GM12875 (cell line): Measurements from ENCODE around the gene BLCAP.
"Not testable (repeated sequence)": the region's sequence is repeated elsewhere in the genome, so short reads cannot be mapped to it uniquely, and the experiment has no call there.

Source experiments
- H3K4me3 ChIP-seq: one replicate; pipeline ENCODE4 v1.5.1; 2011; ENCODE audit warnings: low read depth, low read length, control low read depth
- CTCF ChIP-seq: IDR thresholded peaks from 2 replicates; pipeline ENCODE4 v1.5.1; 2011; ENCODE audit warnings: low read depth, mild to moderate bottlenecking, control low read depth, inconsistent platforms, low read length, moderate library complexity, borderline replicate concordance; ENCODE audit not compliant: insufficient read depth

The BLCAP gene

GRCh38 chr20:37500311-37500710 is 27.4 kb downstream of the BLCAP start:
- no peak for TF ChIP-seq CTCF
- H3K4me3 ChIP-seq: no peak overlapping the region

GRCh38 chr20:37498066-37498665 is 29.5 kb downstream of the BLCAP start:
- no peak overlapping the region for H3K4me3 ChIP-seq
- no peak for TF ChIP-seq CTCF

- TF ChIP-seq CTCF: no peak
- no peak overlapping the region for H3K4me3 ChIP-seq
Observed at GRCh38 chr20:37494796-37495195, 32.9 kb downstream of the BLCAP start.

DNA sequence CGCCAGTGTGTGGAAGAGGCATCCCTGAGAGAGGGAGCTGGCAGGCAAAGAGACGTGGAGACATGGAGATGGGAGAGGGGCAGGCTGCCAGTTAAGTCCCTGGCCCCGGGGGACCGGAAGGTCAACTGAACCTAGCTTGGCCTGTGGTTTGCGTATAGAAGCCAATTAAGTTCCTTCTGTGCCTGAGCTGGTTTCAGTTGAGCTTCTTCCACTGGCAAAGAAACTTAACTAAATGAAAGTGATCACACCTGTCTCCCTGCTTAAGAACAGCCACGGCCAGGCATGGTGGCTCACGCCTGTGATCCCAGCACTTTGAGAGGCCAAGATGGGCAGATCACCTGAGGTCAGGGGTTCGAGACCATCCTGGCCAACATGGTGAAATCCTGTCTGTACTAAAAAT is 33.4 kb downstream of the BLCAP start:
- H3K4me3 ChIP-seq: no peak overlapping the region
- no peak for TF ChIP-seq CTCF

- TF ChIP-seq CTCF: no peak
- H3K4me3 ChIP-seq: no peak overlapping the region
Observed at GRCh38 chr20:37492945-37493344, 34.7 kb downstream of the BLCAP start.

DNA sequence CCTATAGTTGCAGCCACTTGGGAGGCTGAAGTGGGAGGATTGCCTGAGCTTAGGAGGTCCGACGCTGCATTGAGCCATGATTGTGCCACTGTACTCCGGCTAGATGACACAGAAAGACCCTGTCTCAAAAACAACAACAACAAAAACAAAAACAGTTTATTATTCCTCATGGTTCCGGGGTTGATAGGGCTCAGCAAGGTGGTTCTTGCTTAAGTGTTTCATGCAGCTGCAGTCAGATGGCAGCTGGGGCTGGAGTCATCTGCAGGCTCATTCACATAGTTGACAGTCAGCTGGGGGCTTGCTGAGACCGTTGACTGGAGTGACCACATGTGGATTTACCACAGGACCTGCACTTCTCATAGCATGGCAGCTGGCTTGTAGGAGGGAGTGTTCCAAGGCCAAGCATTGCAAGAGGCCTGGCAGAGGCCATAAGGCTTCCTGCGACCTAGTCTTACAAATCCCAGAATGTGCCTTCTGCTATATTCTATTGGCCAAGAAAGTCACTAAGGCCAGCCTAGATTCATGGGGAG is 35.5 kb downstream of the BLCAP start:
- TF ChIP-seq CTCF: no peak
- H3K4me3 ChIP-seq: no peak overlapping the region

DNA sequence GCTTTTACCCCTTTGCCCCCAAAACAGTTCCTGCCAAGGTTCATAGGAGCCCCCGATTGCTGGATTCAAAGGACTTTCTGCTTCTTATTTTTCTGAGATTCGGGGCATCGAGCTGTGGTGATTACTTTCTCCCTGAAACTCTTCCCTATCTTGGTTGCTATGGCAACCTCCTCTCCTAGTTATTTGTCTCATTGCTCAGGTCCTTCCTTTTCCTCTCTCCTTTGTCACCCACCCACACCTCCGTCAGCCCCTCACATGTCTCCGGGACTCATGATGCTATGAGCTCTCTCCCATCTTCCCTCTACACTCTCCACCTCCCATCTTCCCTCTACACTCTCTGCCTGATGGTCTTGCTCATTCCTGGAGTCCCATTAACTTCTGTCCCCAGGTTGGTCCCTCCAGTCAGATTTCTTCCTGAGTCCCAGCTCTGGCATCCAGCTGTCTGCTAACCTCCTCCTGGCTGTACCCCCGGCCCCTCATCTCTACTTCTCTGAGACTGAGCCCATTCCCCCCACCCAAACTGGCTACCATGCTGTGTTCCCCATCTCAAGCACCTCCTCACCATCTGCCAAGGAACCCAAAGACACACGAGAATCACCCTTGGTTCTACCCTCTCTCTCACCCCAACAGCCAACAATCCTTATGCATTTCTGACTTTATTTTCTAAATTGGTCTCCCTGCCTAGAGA is 36.9 kb downstream of the BLCAP start:
- no peak for TF ChIP-seq CTCF
- no peak overlapping the region for H3K4me3 ChIP-seq

GRCh38 chr20:37486209-37486608 is 41.5 kb downstream of the BLCAP start:
- H3K4me3 ChIP-seq: not testable (repeated sequence)
